Heart left ventricle (tissue), 16 donors: ENCODE results near the gene APLP2. TPM values are rescaled to one million over a fixed set of nuclear protein-coding genes. Genes with fewer than 3 reads are reported as not detected.
A peak's percentile ranks its signal among the peaks of the same experiment; 100 is the strongest.

Source experiments
- ATAC-seq, 4 donors: fragments of 200-7000 bp; cut with Tn5 transposase; one replicate each; pipeline ENCODE4 v1.9.1; 2020 to 2022; ENCODE audit warnings: moderate library complexity in 4 of 4, mild to moderate bottlenecking in 3 of 4, moderate number of reproducible peaks in 1 of 4
- DNase-seq, 5 donors: peaks; one replicate each; pipeline ENCODE4 v3.0.0-alpha.2; 2020
- H3K27ac ChIP-seq, 12 donors: fragments of 200-600 bp; sonication (generic) in 4 of 12; one replicate each; pipeline versions ENCODE4 v1.5.0 to v1.8.0; 2016 to 2022; ENCODE audit warnings: mild to moderate bottlenecking in 2 of 12
- H3K27me3 ChIP-seq, 9 donors: fragments of 200-600 bp; sonication (generic) in 2 of 9; one replicate each; pipeline versions ENCODE4 v1.5.1 to v1.8.0; 2016 to 2022; ENCODE audit warnings: mild to moderate bottlenecking in 3 of 9
- H3K36me3 ChIP-seq, 9 donors: fragments of 200-600 bp; sonication (generic) in 2 of 9; one replicate each; pipeline versions ENCODE4 v1.5.0 to v1.8.0; 2018 to 2022; ENCODE audit warnings: mild to moderate bottlenecking in 2 of 9
- H3K4me1 ChIP-seq, 12 donors: fragments of 200-600 bp; sonication (generic) in 4 of 12; one replicate each; pipeline versions ENCODE4 v1.5.0 to v1.8.0; 2016 to 2022; ENCODE audit warnings: mild to moderate bottlenecking in 3 of 12
- H3K4me3 ChIP-seq, 12 donors: fragments of 200-600 bp; sonication (generic) in 4 of 12; one replicate each; pipeline versions ENCODE4 v1.5.0 to v1.8.0; 2017 to 2022; ENCODE audit warnings: mild to moderate bottlenecking in 9 of 12, moderate library complexity in 4 of 12
- H3K9me3 ChIP-seq, 12 donors: fragments of 200-600 bp; sonication (generic) in 4 of 12; one replicate each; pipeline versions ENCODE4 v1.5.0 to v1.8.0; 2016 to 2022; ENCODE audit warnings: mild to moderate bottlenecking in 1 of 12
- CTCF ChIP-seq, 12 donors: fragments of 200-600 bp; sonication (generic) in 4 of 12; IDR thresholded peaks; one replicate each; pipeline versions ENCODE4 v1.5.0 to v1.8.0; 2018 to 2022; ENCODE audit warnings: antibody characterized with exemption in 12 of 12, mild to moderate bottlenecking in 5 of 12
- POLR2A ChIP-seq, 2 donors: fragments of 450-650 bp; IDR thresholded peaks; one replicate each; pipeline ENCODE4 v1.6.1; 2017; ENCODE audit warnings: antibody characterized with exemption in 2 of 2, mild to moderate bottlenecking in 2 of 2, moderate library complexity in 2 of 2
- WGBS, 4 donors: extraction: QIAGEN DNeasy Blood & Tissue Kit in 2 of 4; methylation state at CpG; one replicate each; pipeline versions ENCODE4 v1.1.5 to v1.1.7; 2013 to 2018; 5-methylcytosine and 5-hydroxymethylcytosine counted together
- intact Hi-C, 10 donors: fragments of 100-400 bp; cut with DNase I; formaldehyde crosslinking; loops; one replicate each; pipeline versions ENCODE4 v1.11.1 to v1.14.2; 2022
- polyA plus RNA-seq, 2 donors: library from polyadenylated mRNA; stranded (reverse); fragments of 200-250 nt; gene quantifications; one replicate each; pipeline ENCODE4 v1.2.3, GENCODE V29; 2013
- total RNA-seq, 9 donors: library from RNA; depleted of rRNA in 2 of 9; stranded (reverse); fragments of >200 nt in 2 of 9; fragmentation: NEBNext Ultra II Directional in 3 of 9; extraction: Animal tissue kit (Norgen Biotek cat#: 25700) in 3 of 9; gene quantifications; one replicate each; pipeline versions ENCODE4 v1.1.0 to v1.2.4, GENCODE V29; 2016 to 2023
- donor health status: ischemic (EF 13 %, LVEDD 7.1; RV severe dilation, severe dysfunction).
- donor health status: healthy with polysubstance abuse.
- donor health status: DM: no; HTN: yes; CAD: no.
- donor health status: DM: no; HTN: no; CAD: no.
- donor health status: ischemic (EF 25% LVEDD 6.9; RV normal size, moderate dysfunction).
- donor health status: ischemic (EF 25% LVEDD 5.7; RV mildly dilated, moderate dysfunction).
- donor health status: healthy.
- donor health status: DM: yes; HTN: yes; CAD: no.
- donor health status: ischemic (EF 35%, LVEDD 5.7; RV mildly dilated, moderate dysfunction).
- donor health status: nonischemic (EF 11% LVEDD 7.7; RV severe dilation, severe dysfunction).
- donor health status: DM: yes; HTN: yes; CAD: no.
- donor health status: PGD.
- donor health status: ischemic (EF 29% LVEDD 5.4; RV normal size, mild dysfunction).
- donor health status: nonischemic (EF 23%, LVEDD 6.1; RV moderate dilation, normal function).

APLP2 gene
- total and polyA plus RNA-seq, 11 donors: 121 to 423 (median 325) TPM

- peak overlapping the region in 10 of 12 donors; percentile 12 to 77 (median 58) for H3K27ac ChIP-seq
- WGBS, 4 donors: 37 to 65% (median 48%) methylated on average over 16 to 21 of the region's 21 CpGs
- intact Hi-C loops: no loop called here
- H3K4me3 ChIP-seq: no peak overlapping the region
- H3K4me1 ChIP-seq: peaks cover 4 to 50% (median 33%) of the 10 kb centered on the region in 12 donors
- ATAC-seq (peak in 3 of 4 donors; percentile 1 to 14 (median 8)), DNase-seq (peak in 2 of 5 donors; percentile 38 to 43)
- no peaks in the 10 kb centered on the region for H3K36me3 ChIP-seq
- TF ChIP-seq POLR2A (IDR thresholded peaks at IDR 0.05) (no peak), CTCF (IDR thresholded peaks at IDR 0.05) (no peak)
- no peaks in the 10 kb centered on the region for H3K27me3 ChIP-seq
- H3K9me3 ChIP-seq: peaks cover 0 to 11% (median 0%) of the 10 kb centered on the region in 12 donors
Observed at GRCh38 chr11:130179396-130180306, 110.0 kb downstream of the APLP2 start.

GRCh38 chr11:130180491-130180890, 110.8 kb downstream of the APLP2 start:
- Histone ChIP-seq H3K27me3 (no peaks in the 10 kb centered on the region), H3K9me3 (peaks cover 0 to 3% (median 0%) of the 10 kb centered on the region in 12 donors), H3K36me3 (no peaks in the 10 kb centered on the region), H3K27ac (peak overlapping the region in 10 of 12 donors; percentile 6 to 82 (median 62)), H3K4me1 (peaks cover 4 to 50% (median 33%) of the 10 kb centered on the region in 12 donors), H3K4me3 (no peak overlapping the region)
- ATAC-seq: peak in 1 of 4 donors; percentile 1
- WGBS, 4 donors: 62 to 70% (median 68%) methylated on average over 4 of the region's 4 CpGs
- intact Hi-C loops: no loop called here
- no peak for TF ChIP-seq CTCF (IDR thresholded peaks at IDR 0.05)
- no peak for TF ChIP-seq POLR2A (IDR thresholded peaks at IDR 0.05)
- no peak for DNase-seq

- no peaks in the 10 kb centered on the region for H3K9me3 ChIP-seq
- H3K27me3 ChIP-seq: no peaks in the 10 kb centered on the region
- intact Hi-C loops: no loop called here
- no peak for DNase-seq
- H3K36me3 ChIP-seq: no peaks in the 10 kb centered on the region
- H3K4me1 ChIP-seq: peaks cover 4 to 50% (median 33%) of the 10 kb centered on the region in 12 donors
- H3K4me3 ChIP-seq: no peak overlapping the region
- H3K27ac ChIP-seq: peak overlapping the region in 11 of 12 donors; percentile 43 to 87 (median 77)
- TF ChIP-seq CTCF (IDR thresholded peaks at IDR 0.05) (no peak), POLR2A (IDR thresholded peaks at IDR 0.05) (no peak)
- 69 to 82% (median 81%) methylated on average over 4 to 8 of the region's 8 CpGs for WGBS, 4 donors
- peak in 1 of 4 donors; percentile 8 for ATAC-seq
Observed at GRCh38 chr11:130180896-130181294, 111.2 kb downstream of the APLP2 start.
